H9 (cell line): ENCODE measurements around the gene PLXNB2. TPM values are rescaled to one million over a fixed set of nuclear protein-coding genes. Genes with fewer than 3 reads are reported as not detected.

ENCODE experiments used
- DNase-seq: peaks from one replicate; pipeline ENCODE4 v3.0.0-alpha.2; 2017
- H2AFZ ChIP-seq: one replicate; pipeline ENCODE4 v1.6.1; 2013; ENCODE audit warnings: mild to moderate bottlenecking, low read length, control low read depth, moderate library complexity
- H2AK5ac ChIP-seq: 2 replicates; pipeline ENCODE4 v1.6.1; 2013; ENCODE audit warnings: low read length, control low read depth, mixed read lengths; ENCODE audit not compliant: insufficient read length
- H2BK120ac ChIP-seq: one replicate; pipeline ENCODE4 v1.6.1; 2013; ENCODE audit warnings: low read depth, mild to moderate bottlenecking, low read length, control low read depth, inconsistent platforms; ENCODE audit not compliant: poor library complexity, severe bottlenecking
- H2BK12ac ChIP-seq: 2 replicates; pipeline ENCODE4 v1.6.1; 2013; ENCODE audit warnings: low read length, control low read depth, mixed read lengths, low read depth; ENCODE audit not compliant: insufficient read length
- H2BK15ac ChIP-seq: 2 replicates; pipeline ENCODE4 v1.6.1; 2013; ENCODE audit warnings: low read depth, low read length, control low read depth
- H2BK20ac ChIP-seq: one replicate; pipeline ENCODE4 v1.6.1; 2013; ENCODE audit warnings: low read depth, mild to moderate bottlenecking, low read length, control low read depth, inconsistent platforms; ENCODE audit not compliant: poor library complexity, severe bottlenecking
- H2BK5ac ChIP-seq: 2 replicates; pipeline ENCODE4 v1.6.1; 2013; ENCODE audit warnings: low read length, control low read depth, mixed read lengths; ENCODE audit not compliant: insufficient read length
- H3K14ac ChIP-seq: 2 replicates; pipeline ENCODE4 v1.6.1; 2013; ENCODE audit warnings: low read length, control low read depth; ENCODE audit not compliant: insufficient read depth
- H3K18ac ChIP-seq: 2 replicates; pipeline ENCODE4 v1.6.1; 2013; ENCODE audit warnings: low read depth, mild to moderate bottlenecking, mixed read lengths, low read length, control low read depth; ENCODE audit not compliant: insufficient read length
- H3K23ac ChIP-seq: 2 replicates; pipeline ENCODE4 v1.6.1; 2013; ENCODE audit warnings: low read length, control low read depth, mixed read lengths, low read depth; ENCODE audit not compliant: insufficient read length
- H3K23me2 ChIP-seq: 2 replicates; pipeline ENCODE4 v1.6.1; 2013; ENCODE audit warnings: low read depth, mild to moderate bottlenecking, mixed read lengths, low read length, control low read depth; ENCODE audit not compliant: insufficient read length, poor library complexity, severe bottlenecking
- H3K27ac ChIP-seq: 2 replicates; pipeline ENCODE4 v1.5.1; 2013; ENCODE audit warnings: low read length, control low read depth, mixed read lengths, low read depth; ENCODE audit not compliant: insufficient read length
- H3K27me3 ChIP-seq: 2 replicates; pipeline ENCODE4 v1.6.1; 2013; ENCODE audit warnings: low read length, control low read depth, inconsistent platforms; ENCODE audit not compliant: insufficient read depth
- H3K4ac ChIP-seq: 2 replicates; pipeline ENCODE4 v1.6.1; 2013; ENCODE audit warnings: low read depth, mild to moderate bottlenecking, control low read depth, inconsistent platforms, low read length, moderate library complexity
- H3K4me1 ChIP-seq: 2 replicates; pipeline ENCODE4 v1.6.1; 2013; ENCODE audit warnings: low read length, control low read depth, inconsistent platforms; ENCODE audit not compliant: insufficient read depth
- H3K4me2 ChIP-seq: 2 replicates; pipeline ENCODE4 v1.6.1; 2013; ENCODE audit warnings: low read length, control low read depth, mixed read lengths; ENCODE audit not compliant: insufficient read length, insufficient read depth
- H3K56ac ChIP-seq: 2 replicates; pipeline ENCODE4 v1.6.1; 2013; ENCODE audit warnings: low read depth, mild to moderate bottlenecking, mixed read lengths, low read length, control low read depth; ENCODE audit not compliant: insufficient read length
- H3K79me1 ChIP-seq: 2 replicates; pipeline ENCODE4 v1.6.1; 2013; ENCODE audit warnings: low read depth, mild to moderate bottlenecking, moderate library complexity, low read length, control low read depth, inconsistent platforms; ENCODE audit not compliant: insufficient read depth, poor library complexity, severe bottlenecking
- H3K79me2 ChIP-seq: 2 replicates; pipeline ENCODE4 v1.6.1; 2013; ENCODE audit warnings: low read length, control low read depth, inconsistent platforms; ENCODE audit not compliant: insufficient read depth
- H3K9ac ChIP-seq: 2 replicates; pipeline ENCODE4 v1.6.1; 2013; ENCODE audit warnings: low read length, control low read depth, mixed read lengths; ENCODE audit not compliant: insufficient read length; ENCODE audit errors: extremely low read depth
- H3K9me3 ChIP-seq: one replicate; pipeline ENCODE4 v1.6.1; 2013; ENCODE audit warnings: low read depth, low read length, inconsistent platforms; ENCODE audit not compliant: control insufficient read depth
- H3T11ph ChIP-seq: one replicate; pipeline ENCODE4 v1.6.1; 2013; ENCODE audit warnings: mild to moderate bottlenecking, low read length, control low read depth, inconsistent platforms
- H4K20me1 ChIP-seq: one replicate; pipeline ENCODE4 v1.6.1; 2013; ENCODE audit not compliant: control insufficient read depth, insufficient read length, insufficient read depth
- H4K5ac ChIP-seq: 2 replicates; pipeline ENCODE4 v1.6.1; 2013; ENCODE audit warnings: low read depth, mild to moderate bottlenecking, mixed read lengths, low read length, control low read depth; ENCODE audit not compliant: insufficient read length
- H4K8ac ChIP-seq: replicated peaks from 2 replicates; pipeline ENCODE4 v1.6.1; 2013; ENCODE audit warnings: low read length, control low read depth, mixed read lengths, low read depth; ENCODE audit not compliant: insufficient read length
- H4K91ac ChIP-seq: 2 replicates; pipeline ENCODE4 v1.6.1; 2013; ENCODE audit warnings: low read depth, mild to moderate bottlenecking, moderate library complexity, mixed read lengths, low read length, control low read depth; ENCODE audit not compliant: insufficient read length
- H3K27ac Mint-ChIP-seq, 3 experiments: 2 replicates in 2 of 3; 3 replicates in 1 of 3; pipeline ENCODE4 v1.8.0; 2020 to 2021; ENCODE audit warnings: mixed read lengths in 3 of 3, mild to moderate bottlenecking in 1 of 3, moderate library complexity in 1 of 3
- H3K27me3 Mint-ChIP-seq: 2 replicates; pipeline ENCODE4 v1.8.0; 2021; ENCODE audit warnings: low read depth, mild to moderate bottlenecking, moderate library complexity, mixed read lengths
- H3K36me3 Mint-ChIP-seq, 3 experiments: 2 replicates in 2 of 3; 3 replicates in 1 of 3; pipeline ENCODE4 v1.8.0; 2020 to 2021; ENCODE audit warnings: low read depth in 3 of 3, mixed read lengths in 3 of 3; ENCODE audit not compliant: insufficient read depth in 1 of 3
- H3K4me1 Mint-ChIP-seq, 2 experiments: 2 replicates each; pipeline ENCODE4 v1.8.0; 2020; ENCODE audit warnings: mixed read lengths in 2 of 2
- H3K4me3 Mint-ChIP-seq, 2 experiments: 2 replicates in 1 of 2; 3 replicates in 1 of 2; pipeline ENCODE4 v1.8.0; 2020 to 2021; ENCODE audit warnings: mild to moderate bottlenecking in 2 of 2, mixed read lengths in 2 of 2, moderate library complexity in 1 of 2
- H3K9me3 Mint-ChIP-seq, 2 experiments: 2 replicates in 1 of 2; 3 replicates in 1 of 2; pipeline ENCODE4 v1.8.0; 2020; ENCODE audit warnings: mild to moderate bottlenecking in 2 of 2, mixed read lengths in 2 of 2, moderate library complexity in 1 of 2
- CTCF ChIP-seq: fragments of 200-600 bp; sonication (generic); conservative IDR thresholded peaks from 3 replicates; pipeline ENCODE4 v1.8.0; 2021; ENCODE audit warnings: antibody characterized with exemption, mild to moderate bottlenecking
- whole genome bisulfite sequencing: extraction: QIAGEN DNeasy Blood & Tissue Kit; methylation state at CpG from one replicate; pipeline ENCODE4 v1.1.7; 2013; ENCODE audit warnings: missing lambda C conversion rate, low lambda C conversion rate, mixed read lengths; ENCODE audit not compliant: insufficient read length; ENCODE audit errors: extremely low coverage; 5-methylcytosine and 5-hydroxymethylcytosine counted together
- total RNA-seq: library from RNA; stranded (reverse); gene quantifications from 2 replicates; pipeline ENCODE4 v1.2.1, GENCODE V29; 2021

PLXNB2 gene
- total RNA-seq, 1 experiment from 2014 or later: 87.6 TPM

GRCh38 chr22:50259302-50259701 lies 48.1 kb downstream of the PLXNB2 start:
- H3K27ac ChIP-seq: no peak overlapping the region
- H3K9ac ChIP-seq: no peak overlapping the region
- no peak overlapping the region for H2AK5ac ChIP-seq
- no peak overlapping the region for H2BK20ac ChIP-seq
- H3K14ac ChIP-seq: no peak overlapping the region
- H2AFZ ChIP-seq: no peak overlapping the region
- TF ChIP-seq CTCF: no peak
- Mint-ChIP-seq H3K27ac (no peak overlapping the region), H3K4me1 (peaks cover 8 to 12% of the 10 kb centered on the region in 2 experiments), H3K4me3 (peak overlapping the region in 1 of 2 experiments; percentile 42; a peak in 1 of 5 replicates), H3K27me3 (peaks cover 35% of the 10 kb centered on the region), H3K9me3 (no peaks in the 10 kb centered on the region; a peak in 1 of 5 replicates), H3K36me3 (peaks cover 0 to 3% (median 0%) of the 10 kb centered on the region in 3 experiments; a peak in 2 of 7 replicates)
- peaks cover 8% of the 10 kb centered on the region for H3K23me2 ChIP-seq
- no peak for DNase-seq
- H3T11ph ChIP-seq: no peak overlapping the region
- H4K5ac ChIP-seq: no peak overlapping the region
- H3K9me3 ChIP-seq: no peaks in the 10 kb centered on the region
- no peak overlapping the region for H3K18ac ChIP-seq
- no peak overlapping the region for H3K4me2 ChIP-seq
- H3K79me2 ChIP-seq: no peaks in the 10 kb centered on the region
- no peaks in the 10 kb centered on the region for H3K27me3 ChIP-seq
- no peak overlapping the region for H4K8ac ChIP-seq
- no peak overlapping the region for H4K91ac ChIP-seq
- H3K4ac ChIP-seq: no peak overlapping the region
- H3K4me1 ChIP-seq: no peaks in the 10 kb centered on the region
- H2BK120ac ChIP-seq: no peak overlapping the region
- no CpG with 5 or more reads among the region's 15 CpGs for WGBS
- no peak overlapping the region for H3K56ac ChIP-seq
- no peaks in the 10 kb centered on the region for H4K20me1 ChIP-seq
- no peaks in the 10 kb centered on the region for H3K79me1 ChIP-seq
- H3K23ac ChIP-seq: no peak overlapping the region
- no peak overlapping the region for H2BK15ac ChIP-seq
- no peak overlapping the region for H2BK5ac ChIP-seq
- H2BK12ac ChIP-seq: no peak overlapping the region
